Lower lobe of right lung (tissue), 2 donors: Measurements from ENCODE around the gene EIF2B5. TPM values are rescaled to one million over a fixed set of nuclear protein-coding genes. Genes with fewer than 3 reads are reported as not detected.
A peak's percentile ranks its signal among the peaks of the same experiment; 100 is the strongest.

ENCODE experiments used
- ATAC-seq, 2 donors: fragments of 200-7000 bp; cut with Tn5 transposase; one replicate each; pipeline ENCODE4 v1.9.1; 2020 to 2022; ENCODE audit warnings: mild to moderate bottlenecking in 2 of 2, moderate library complexity in 2 of 2
- DNase-seq: peaks from one replicate; pipeline ENCODE4 v3.0.0-alpha.2; 2020
- H3K27ac ChIP-seq: fragments of 200-600 bp; one replicate; pipeline ENCODE4 v1.8.0; 2022
- H3K27me3 ChIP-seq: fragments of 200-600 bp; one replicate; pipeline ENCODE4 v1.8.0; 2022; ENCODE audit warnings: low read depth
- H3K36me3 ChIP-seq: fragments of 200-600 bp; one replicate; pipeline ENCODE4 v1.8.0; 2022; ENCODE audit warnings: mild to moderate bottlenecking
- H3K4me1 ChIP-seq: fragments of 200-600 bp; one replicate; pipeline ENCODE4 v1.8.0; 2022
- H3K4me3 ChIP-seq: fragments of 200-600 bp; one replicate; pipeline ENCODE4 v1.8.0; 2022; ENCODE audit warnings: mild to moderate bottlenecking
- H3K9me3 ChIP-seq: fragments of 200-600 bp; one replicate; pipeline ENCODE4 v1.8.0; 2022
- intact Hi-C: fragments of 100-400 bp; cut with DNase I; formaldehyde crosslinking; loops from one replicate; pipeline ENCODE4 v1.11.0; 2022
- total RNA-seq: library from RNA; stranded (reverse); fragmentation: NEBNext Ultra II Directional; extraction: Animal tissue kit (Norgen Biotek cat#: 25700); gene quantifications from one replicate; pipeline ENCODE4 v1.2.1, GENCODE V29; 2021
- TF ChIP-seq, protein P1 (sequence below): fragments of 200-600 bp; IDR thresholded peaks from one replicate; pipeline ENCODE4 v1.8.0; 2022; ENCODE audit warnings: antibody characterized with exemption, mild to moderate bottlenecking
- donor health status: DM: no; HTN: yes; CAD: no; lungs with severe emphysema.

The EIF2B5 gene
- total RNA-seq, 1 donor from 2014 or later = 41.9 TPM

DNA sequence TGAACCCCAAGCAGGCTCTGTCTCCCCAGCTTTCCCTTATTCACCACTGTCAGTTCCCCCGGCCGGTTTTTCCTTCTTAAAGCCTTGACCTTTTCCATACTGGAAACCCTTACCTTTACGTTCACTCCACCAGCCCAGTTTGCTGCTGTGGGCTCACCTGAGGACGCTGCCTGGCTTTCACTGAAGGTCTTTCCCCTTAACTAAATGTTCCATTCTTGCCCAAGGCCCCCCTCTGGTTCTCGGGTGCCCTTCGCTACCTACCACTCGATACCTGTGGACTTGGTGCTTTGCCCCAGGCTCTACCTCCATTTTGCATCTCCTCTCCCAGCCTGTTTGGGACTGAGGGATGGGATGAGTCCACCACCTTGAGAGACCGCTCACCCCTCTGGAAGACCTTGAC lies 40.3 kb downstream of the EIF2B5 start:
- H3K4me1 ChIP-seq = peaks cover 36% of the 10 kb centered on the region
- ATAC-seq (no peak), DNase-seq (no peak)
- H3K4me3 ChIP-seq = peak overlapping the region; percentile 99
- peaks cover 63% of the 10 kb centered on the region for H3K36me3 ChIP-seq
- H3K27me3 ChIP-seq = no peaks in the 10 kb centered on the region
- H3K27ac ChIP-seq = peak overlapping the region; percentile 93
- TF ChIP-seq, protein P1, sequence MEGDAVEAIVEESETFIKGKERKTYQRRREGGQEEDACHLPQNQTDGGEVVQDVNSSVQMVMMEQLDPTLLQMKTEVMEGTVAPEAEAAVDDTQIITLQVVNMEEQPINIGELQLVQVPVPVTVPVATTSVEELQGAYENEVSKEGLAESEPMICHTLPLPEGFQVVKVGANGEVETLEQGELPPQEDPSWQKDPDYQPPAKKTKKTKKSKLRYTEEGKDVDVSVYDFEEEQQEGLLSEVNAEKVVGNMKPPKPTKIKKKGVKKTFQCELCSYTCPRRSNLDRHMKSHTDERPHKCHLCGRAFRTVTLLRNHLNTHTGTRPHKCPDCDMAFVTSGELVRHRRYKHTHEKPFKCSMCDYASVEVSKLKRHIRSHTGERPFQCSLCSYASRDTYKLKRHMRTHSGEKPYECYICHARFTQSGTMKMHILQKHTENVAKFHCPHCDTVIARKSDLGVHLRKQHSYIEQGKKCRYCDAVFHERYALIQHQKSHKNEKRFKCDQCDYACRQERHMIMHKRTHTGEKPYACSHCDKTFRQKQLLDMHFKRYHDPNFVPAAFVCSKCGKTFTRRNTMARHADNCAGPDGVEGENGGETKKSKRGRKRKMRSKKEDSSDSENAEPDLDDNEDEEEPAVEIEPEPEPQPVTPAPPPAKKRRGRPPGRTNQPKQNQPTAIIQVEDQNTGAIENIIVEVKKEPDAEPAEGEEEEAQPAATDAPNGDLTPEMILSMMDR = no peak
- no peaks in the 10 kb centered on the region for H3K9me3 ChIP-seq
- intact Hi-C loops = no loop called here

DNA sequence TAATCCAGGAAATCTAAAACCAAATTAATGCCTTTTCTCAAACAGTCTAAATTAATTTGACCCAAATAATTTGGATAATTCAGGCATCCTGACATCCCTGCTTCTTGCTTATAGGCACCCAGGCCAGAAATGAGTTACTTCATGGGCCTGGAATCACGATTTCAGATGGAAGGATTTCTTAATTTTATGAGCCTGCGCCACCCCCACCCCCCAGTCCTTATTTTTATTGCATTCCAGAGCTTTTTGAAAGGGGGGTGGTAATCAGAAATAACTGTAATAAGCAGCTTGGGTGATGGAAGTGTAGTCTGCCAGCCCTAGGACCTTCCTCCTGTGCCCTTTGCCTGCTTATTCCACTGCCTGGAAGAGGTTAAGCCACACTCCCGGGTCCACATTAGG lies 40.8 kb downstream of the EIF2B5 start:
- Histone ChIP-seq H3K9me3 (no peaks in the 10 kb centered on the region), H3K4me3 (peak overlapping the region; percentile 99), H3K36me3 (peaks cover 63% of the 10 kb centered on the region), H3K4me1 (peaks cover 36% of the 10 kb centered on the region), H3K27me3 (no peaks in the 10 kb centered on the region), H3K27ac (peak overlapping the region; percentile 93)
- DNase-seq = no peak
- no peak for ATAC-seq
- TF ChIP-seq, protein P1 = no peak
- intact Hi-C loops = no loop called here

DNA sequence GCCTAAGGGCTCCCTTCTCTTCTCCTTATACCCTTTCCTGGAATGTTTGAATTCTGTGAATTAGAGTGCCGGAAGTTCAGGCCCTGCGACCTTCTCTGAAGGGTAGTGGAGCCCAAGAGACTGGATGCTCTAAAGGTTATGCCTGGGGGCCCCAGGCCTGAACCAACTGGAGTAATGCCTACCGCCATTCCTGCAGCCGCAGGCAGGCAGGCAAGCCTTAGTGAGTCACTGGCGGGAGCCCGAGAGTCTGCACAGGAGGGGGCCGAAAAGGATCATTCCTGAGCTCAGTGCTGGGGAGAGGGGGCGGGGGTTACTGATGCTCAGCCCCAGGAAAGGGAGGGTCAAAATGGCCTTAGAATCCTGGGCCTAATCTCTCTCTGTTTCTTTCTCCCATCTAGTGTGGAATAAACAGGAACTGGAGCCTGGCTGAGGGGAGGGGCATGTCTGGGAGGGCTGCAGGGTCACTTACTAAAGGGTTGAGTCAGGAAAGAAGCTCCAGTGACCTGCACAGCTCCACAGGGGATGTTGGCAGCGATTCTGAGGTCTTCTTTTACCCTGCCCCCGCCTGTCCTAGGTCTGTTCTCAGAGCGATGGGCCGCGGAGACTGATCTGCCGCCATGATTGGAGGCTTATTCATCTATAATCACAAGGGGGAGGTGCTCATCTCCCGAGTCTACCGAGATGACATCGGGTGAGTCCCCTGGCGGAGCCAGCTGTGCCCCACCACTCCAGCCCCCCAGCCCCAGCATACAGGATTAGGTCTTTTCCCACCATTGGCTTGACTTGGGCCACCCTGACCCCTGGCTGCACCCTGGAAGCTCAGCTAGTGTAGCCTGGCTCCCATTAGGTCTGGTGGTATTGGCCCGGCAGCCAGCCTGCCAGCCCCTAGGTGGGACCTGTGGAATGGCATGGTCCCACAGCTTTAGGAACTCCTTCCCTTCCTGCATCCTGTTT lies 41.5 kb downstream of the EIF2B5 start:
- intact Hi-C loops = no loop called here
- peak overlapping the region; percentile 93 for H3K27ac ChIP-seq
- H3K4me1 ChIP-seq = peaks cover 36% of the 10 kb centered on the region
- ATAC-seq (peak; percentile 25 to 28), DNase-seq (peak; percentile 69)
- peak overlapping the region; percentile 99 for H3K4me3 ChIP-seq
- H3K9me3 ChIP-seq = no peaks in the 10 kb centered on the region
- peaks cover 63% of the 10 kb centered on the region for H3K36me3 ChIP-seq
- TF ChIP-seq, protein P1 = no peak
- no peaks in the 10 kb centered on the region for H3K27me3 ChIP-seq

DNA sequence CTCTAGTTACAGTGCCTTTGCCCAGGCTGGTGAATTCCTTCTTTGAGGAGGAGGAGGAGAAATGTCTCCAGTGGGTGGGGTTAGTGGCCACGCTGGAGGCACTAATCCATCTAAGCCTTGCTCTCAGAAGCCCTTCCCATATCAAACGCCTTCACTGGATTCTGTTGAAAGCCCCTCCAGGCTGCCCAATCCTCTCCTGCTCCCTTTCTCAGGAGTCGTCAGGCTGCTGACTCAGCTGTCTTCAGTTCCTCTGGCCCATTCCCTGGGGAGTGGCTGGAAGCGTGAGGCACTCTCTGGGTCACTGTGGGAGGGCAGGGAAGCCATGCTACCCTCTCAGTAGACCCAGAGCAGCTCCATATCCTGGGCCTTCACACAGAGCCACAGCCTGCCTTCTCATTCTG lies 42.2 kb downstream of the EIF2B5 start:
- TF ChIP-seq, protein P1 = no peak
- H3K4me1 ChIP-seq = peaks cover 36% of the 10 kb centered on the region
- ATAC-seq = no peak
- no peaks in the 10 kb centered on the region for H3K9me3 ChIP-seq
- no peak for DNase-seq
- peak overlapping the region; percentile 56 for H3K27ac ChIP-seq
- H3K27me3 ChIP-seq = no peaks in the 10 kb centered on the region
- intact Hi-C loops = no loop called here
- H3K4me3 ChIP-seq = peak overlapping the region; percentile 99
- H3K36me3 ChIP-seq = peaks cover 63% of the 10 kb centered on the region

DNA sequence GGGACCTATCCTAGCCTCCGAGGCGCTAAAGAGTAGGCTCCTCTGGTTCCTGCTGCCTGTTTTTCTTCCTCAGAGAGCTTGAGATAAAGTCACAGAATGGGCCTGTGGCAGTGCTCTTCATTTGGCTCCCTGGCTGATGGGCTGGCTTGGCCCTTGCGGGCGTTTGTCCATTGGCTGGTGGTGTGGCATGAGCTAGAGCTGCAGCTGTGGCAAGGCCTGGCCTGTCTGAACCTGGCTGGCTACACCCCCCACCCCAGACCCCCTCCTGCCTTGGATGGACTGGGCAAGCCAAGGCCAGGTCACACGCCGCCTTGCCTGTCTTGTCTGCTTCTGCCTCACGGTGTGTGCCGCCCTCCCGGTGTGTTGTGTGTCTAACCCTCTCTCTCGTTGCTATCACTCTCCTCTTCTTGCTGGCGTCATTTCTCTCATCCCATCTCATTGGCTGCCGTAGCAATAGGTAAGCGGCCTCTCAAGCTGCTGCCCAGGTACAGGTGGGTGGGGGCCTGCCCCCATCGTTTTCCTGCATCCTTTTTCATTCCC lies 42.7 kb downstream of the EIF2B5 start:
- H3K27me3 ChIP-seq = no peaks in the 10 kb centered on the region
- no peak for ATAC-seq
- H3K36me3 ChIP-seq = peaks cover 63% of the 10 kb centered on the region
- no peak for DNase-seq
- H3K4me3 ChIP-seq = no peak overlapping the region
- peaks cover 36% of the 10 kb centered on the region for H3K4me1 ChIP-seq
- H3K9me3 ChIP-seq = no peaks in the 10 kb centered on the region
- TF ChIP-seq, protein P1 = no peak
- no peak overlapping the region for H3K27ac ChIP-seq
- intact Hi-C loops = no loop called here
